SW480 (cell line): ENCODE results near the gene CEP63.

ENCODE experiments used
- DNase-seq: peaks from one replicate; pipeline ENCODE4 v3.0.0-alpha.2; 2016; ENCODE audit warnings: low spot score

The CEP63 gene

GRCh38 chr3:134468519-134468918, 17.3 kb upstream of the CEP63 start:
- DNase-seq, result no peak

- DNase-seq, result peak; percentile 41
Measured at GRCh38 chr3:134471521-134472193, 14.2 kb upstream of the CEP63 start.

DNA sequence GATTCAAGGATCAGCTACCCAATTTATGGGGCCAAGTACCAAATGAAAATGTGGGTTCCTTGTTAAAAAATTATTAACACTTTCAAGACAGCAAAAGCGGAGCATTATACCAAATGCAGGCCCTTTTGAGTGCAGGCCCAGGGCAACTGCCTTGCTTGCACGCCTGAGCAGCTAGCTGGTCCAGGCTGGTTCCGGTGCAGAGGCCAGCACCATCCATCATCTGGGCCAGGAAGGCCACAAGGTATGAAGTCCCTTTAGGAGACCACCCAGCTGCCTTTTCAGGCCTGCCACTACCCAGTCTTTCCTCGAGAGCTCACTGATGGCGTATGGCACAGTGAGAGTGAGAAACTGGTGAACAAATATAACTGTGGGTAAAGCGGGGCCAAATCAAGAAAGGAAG, 13.0 kb upstream of the CEP63 start:
- DNase-seq, result no peak

DNA sequence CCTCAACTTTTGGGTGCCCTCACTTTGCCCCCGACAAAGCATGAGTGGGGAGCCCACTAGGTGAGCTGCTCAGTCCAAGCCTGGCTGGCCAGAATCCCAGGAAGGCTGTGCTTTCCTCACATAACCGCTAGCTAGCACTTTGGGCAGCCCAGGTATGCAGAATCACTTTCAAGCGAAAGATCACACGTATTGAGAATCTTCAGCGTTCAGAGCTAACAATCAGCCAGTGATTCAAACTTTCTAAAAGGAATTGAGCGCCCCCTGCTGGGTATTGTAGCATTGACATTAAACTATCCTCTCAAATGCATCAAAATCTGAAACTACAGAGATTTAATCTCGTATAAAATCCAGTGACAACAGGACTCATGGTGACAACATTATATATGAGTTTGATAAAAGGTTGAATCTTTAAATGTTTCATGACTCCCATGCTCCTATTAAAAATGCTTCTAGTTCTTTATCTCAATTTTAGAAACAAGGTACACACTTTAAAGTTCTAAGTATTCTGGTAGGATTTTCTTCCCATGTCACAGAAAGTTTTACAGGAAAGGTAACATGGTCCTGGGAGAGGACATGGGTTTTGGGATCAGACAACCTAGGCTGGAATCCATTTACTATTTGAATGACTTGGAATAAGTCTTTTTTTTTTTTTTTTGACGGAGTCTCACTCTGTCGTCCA, 11.8 kb upstream of the CEP63 start:
- peak; percentile 86 for DNase-seq

DNA sequence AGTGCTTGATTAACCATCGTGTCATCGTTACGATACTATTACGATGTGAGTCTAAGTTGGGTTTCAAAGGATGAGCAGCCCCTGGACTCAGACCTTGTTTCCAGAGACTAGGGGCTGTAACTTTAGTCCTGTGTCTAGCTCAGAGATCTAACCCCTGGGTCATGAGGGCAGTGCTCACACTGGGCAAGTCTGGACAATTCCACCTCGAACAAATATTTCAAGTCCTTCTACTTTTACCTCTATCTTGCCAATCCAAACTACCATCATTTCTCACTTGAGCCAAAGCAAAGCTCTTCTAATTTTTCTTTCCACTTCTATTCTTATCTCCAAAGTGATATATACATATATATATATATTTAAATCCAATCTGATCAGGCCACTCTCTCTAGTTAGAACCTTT, 10.9 kb upstream of the CEP63 start:
- DNase-seq, result no peak

DNA sequence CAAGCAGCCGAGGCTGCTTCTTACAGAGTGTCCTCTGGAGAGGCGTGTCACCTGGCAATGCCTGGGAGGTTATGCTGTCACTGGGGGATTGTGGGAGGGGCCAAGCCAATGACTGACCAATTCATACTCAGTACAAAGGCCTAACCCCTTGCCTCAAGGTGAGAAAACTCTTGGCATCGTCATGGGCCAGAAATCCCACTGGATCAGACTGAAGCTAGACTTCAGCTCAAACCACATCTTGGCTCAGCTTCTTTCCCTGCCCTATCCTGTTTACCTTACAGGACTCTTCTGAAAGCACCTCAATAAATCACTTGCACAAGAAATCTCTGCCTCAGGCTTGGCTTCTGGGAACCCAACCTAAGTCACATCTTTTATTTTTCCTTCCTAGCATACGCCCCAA, 9.6 kb upstream of the CEP63 start:
- DNase-seq, result no peak

DNA sequence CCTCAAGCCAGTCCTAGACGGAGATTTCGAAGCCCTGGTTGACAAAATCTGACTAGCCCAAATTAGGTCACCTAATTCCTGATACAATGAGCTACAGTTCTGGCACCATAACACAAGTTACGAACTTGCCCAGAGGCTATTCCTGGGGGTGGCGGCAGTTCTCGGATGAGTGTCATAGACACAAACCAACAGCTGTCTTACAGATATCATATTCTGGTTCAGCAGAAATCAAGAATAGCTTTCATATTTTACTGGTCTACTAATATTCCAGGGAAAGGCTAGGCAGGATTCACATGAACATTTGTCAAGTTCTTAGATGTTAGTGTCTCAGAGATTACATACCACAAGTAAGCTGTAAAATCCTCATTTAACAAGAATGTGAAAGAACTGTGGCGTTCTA, 8.9 kb upstream of the CEP63 start:
- DNase-seq, result no peak

DNA sequence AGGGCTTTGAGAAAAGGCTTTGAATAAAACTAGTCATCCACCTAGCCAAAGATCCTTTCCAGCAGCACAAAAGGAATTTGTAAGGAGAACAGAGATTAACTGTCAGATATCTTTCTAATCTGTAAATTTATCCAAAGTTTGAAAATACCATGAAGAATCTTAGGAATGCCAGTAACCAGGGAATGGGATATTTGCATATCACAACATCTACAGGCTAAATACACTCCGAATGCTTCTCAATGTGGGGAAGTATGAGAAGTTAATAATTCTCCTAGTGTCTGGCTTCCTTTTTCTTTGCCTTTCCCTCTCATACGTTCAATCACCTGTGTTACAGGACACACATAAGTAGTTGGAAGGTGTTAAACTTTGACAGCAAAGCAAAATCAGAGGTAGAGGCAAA, 7.9 kb upstream of the CEP63 start:
- DNase-seq, result no peak

DNA sequence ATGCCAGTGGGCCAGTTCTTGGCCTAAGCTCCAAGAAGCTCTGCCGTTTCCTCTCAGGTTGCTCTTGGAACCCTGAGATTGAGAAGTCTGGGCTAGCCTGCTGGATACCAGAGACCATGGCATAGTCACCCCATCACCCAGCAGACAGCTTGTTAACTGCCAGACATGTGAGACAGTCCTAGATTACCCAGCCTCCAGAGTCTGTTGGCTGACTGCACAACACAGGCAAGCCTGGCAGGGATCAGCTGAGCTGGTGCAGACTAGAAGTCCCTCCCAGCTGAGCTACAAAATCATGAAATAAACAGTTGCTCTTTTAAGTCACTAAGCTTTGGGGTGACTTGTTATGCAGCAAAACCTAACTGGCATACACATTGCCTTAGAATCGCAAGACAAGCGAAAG, 5.3 kb upstream of the CEP63 start:
- DNase-seq, result no peak

- no peak for DNase-seq
Measured at GRCh38 chr3:134481166-134481565, 4.7 kb upstream of the CEP63 start.

- DNase-seq, result no peak
Measured at GRCh38 chr3:134482622-134483021, 3.2 kb upstream of the CEP63 start.

DNA sequence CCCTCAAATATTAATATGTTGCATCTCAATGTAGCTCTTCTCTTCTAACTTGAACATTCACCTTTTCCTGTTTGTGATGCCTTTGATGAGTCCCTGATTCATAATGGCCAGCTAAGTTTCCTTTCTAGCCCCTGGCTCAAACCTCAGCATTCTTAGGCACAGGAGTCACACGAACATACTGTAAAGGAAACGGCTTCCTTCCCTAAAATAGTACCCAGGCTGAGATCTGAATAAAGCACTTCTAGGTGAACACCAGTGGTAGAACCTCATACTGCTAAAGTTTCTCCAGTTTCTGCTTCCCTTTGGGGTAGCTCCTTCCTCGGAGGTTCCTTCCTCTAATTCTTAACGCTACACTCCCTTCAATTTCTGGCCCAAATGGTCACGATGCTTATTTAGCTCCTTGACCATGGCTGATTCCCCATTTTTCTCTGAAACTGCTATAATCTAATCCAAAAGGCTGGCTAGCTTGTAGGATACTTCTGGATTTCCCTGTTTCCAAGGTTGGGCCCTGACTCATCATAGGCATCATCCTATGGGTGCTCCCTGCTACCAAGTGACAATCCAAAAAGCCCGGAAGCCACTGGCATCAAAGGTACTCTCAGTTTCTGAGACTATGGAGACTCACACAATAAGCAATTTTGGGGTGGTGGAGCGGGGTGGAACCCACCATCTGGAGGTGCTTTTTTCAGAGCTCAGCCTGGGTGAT, 2.5 kb upstream of the CEP63 start:
- no peak for DNase-seq

DNA sequence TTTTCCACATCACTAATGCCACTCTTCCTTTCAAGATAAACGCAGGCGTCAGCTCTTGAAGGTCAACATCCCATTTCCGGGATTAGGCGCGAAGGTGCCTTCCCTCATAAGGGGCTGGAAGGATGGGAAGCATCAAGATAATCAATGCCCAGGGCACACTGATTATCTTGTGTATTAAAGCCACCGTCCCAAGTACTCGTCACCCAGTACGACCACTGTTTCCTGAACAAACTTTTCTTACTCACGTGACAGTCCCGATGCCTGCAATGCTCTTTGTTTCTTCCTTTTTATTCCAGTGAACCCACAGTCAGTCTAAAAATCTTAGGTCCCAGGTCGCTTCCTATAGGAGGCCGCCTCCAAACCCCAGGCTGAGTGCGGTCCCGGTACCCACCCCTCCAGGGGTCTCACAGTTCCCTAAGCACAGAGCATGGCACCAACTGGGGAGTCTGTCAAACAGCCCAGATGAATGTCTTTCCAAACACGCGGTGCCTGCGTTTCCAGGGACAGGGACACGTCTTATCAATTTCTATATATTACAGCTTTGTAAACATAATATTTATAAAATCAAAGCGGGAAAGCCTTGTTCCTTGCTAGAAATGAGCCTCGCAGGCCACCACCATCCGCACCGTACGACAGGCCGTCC, 661 bp upstream of the CEP63 start:
- DNase-seq, result peak; percentile 28

GRCh38 chr3:134486577-134487041, 752 bp downstream of the CEP63 start:
- peak; percentile 63 for DNase-seq

DNA sequence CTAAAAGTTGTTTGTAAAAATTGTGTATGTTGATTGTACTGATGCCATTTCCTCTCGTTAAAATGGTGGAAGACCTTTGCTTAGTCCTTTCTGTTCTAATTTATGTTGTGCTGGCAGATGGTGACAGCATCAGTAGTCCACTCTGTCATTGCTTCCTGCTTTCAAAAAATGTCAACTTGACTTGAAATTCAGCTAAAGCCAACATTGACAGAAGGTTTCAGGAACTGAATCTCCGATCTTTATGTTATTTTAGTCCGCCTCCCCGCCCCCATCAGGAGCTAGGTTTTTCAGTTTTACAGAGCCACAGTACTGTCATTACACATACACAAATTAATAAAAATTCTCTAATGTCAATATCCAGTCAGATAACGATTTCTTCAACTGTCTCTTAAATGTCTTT, 1.5 kb downstream of the CEP63 start:
- DNase-seq, result no peak

DNA sequence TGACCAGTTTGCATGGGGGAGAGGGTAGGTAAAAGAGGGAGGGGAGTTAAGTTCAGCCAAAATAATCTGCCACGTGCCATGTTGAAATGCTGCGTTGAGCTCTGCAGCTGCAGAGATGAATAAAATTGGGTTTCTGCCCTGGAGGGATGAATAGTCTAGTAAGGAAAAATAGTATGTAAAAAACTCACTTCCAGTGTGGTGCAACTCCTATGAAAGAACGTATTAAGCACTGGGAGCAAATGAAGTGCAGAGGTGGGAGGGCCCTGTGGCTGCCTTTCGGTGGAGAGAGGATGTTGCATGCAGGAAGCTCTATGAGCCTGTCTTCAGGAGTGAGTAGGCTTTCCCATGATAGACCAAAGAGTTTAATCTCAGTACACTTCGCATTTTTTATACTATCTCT, 8.6 kb downstream of the CEP63 start:
- DNase-seq, result no peak

- DNase-seq, result no peak
Measured at GRCh38 chr3:134495980-134496379, 10.1 kb downstream of the CEP63 start.

- no peak for DNase-seq
Measured at GRCh38 chr3:134496471-134497071, 10.7 kb downstream of the CEP63 start.

GRCh38 chr3:134503266-134503665, 17.4 kb downstream of the CEP63 start:
- DNase-seq, result no peak

GRCh38 chr3:134504132-134504531, 18.3 kb downstream of the CEP63 start:
- no peak for DNase-seq

DNA sequence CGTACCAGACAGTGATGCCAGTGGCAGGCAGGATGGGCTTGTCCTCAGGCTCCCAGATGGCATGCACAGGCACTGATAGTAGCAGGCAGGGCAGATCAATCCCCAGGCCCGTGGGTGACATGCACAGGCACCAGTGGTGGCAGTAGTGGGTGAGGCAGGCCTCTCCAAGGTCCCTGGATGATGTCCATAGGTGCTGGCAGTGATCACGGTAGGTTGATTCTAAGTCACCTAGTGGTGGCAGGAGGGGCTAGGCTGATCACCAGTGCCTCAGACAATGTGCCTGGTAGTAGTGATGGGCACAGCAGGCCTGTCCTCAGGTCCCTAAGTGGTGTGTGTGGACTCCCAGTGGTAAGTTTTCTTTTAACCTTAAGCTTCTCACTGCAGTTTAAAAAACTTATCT, 19.6 kb downstream of the CEP63 start:
- no peak for DNase-seq

- DNase-seq, result no peak
Measured at GRCh38 chr3:134511500-134511899, 25.6 kb downstream of the CEP63 start.
